ENCODE data around the gene MB21D2. TPM values are rescaled to one million over a fixed set of nuclear protein-coding genes. Genes with fewer than 3 reads are reported as not detected.

MB21D2 gene
- total RNA-seq, 2 experiments from 2014 or later = 6.6 to 7.7 TPM

- Mint-ChIP-seq H3K36me3 (ENCODE audit: low read depth) (no peaks in the 10 kb centered on the region), H3K4me3 (no peak overlapping the region), H3K27ac (no peak overlapping the region), H3K27me3 (peaks cover 13% of the 10 kb centered on the region), H3K4me1 (peaks cover 12% of the 10 kb centered on the region), H3K9me3 (no peaks in the 10 kb centered on the region)
- CTCF ChIA-PET = no interaction called here
- DNase-seq = no peak
- POLR2A ChIA-PET = no interaction called here
Observed at GRCh38 chr3:192844836-192845525, 72.7 kb downstream of the MB21D2 start.

- ChIA-PET CTCF (no interaction called here), POLR2A (no interaction called here)
- Mint-ChIP-seq H3K27me3 (peaks cover 13% of the 10 kb centered on the region), H3K4me3 (no peak overlapping the region), H3K9me3 (no peaks in the 10 kb centered on the region), H3K36me3 (ENCODE audit: low read depth) (no peaks in the 10 kb centered on the region), H3K4me1 (peaks cover 12% of the 10 kb centered on the region), H3K27ac (no peak overlapping the region)
- DNase-seq = no peak
Observed at GRCh38 chr3:192844486-192844765, 73.2 kb downstream of the MB21D2 start.

- POLR2A ChIA-PET = no interaction called here
- Mint-ChIP-seq H3K27me3 (peaks cover 13% of the 10 kb centered on the region), H3K36me3 (ENCODE audit: low read depth) (no peaks in the 10 kb centered on the region), H3K4me1 (peaks cover 12% of the 10 kb centered on the region), H3K4me3 (no peak overlapping the region), H3K27ac (no peak overlapping the region), H3K9me3 (no peaks in the 10 kb centered on the region)
- CTCF ChIA-PET = no interaction called here
- no peak for DNase-seq
Observed at GRCh38 chr3:192843723-192844485, 73.8 kb downstream of the MB21D2 start.

- H3K4me3 Mint-ChIP-seq = no peak overlapping the region
- H3K36me3 Mint-ChIP-seq (ENCODE audit: low read depth) = no peaks in the 10 kb centered on the region
- ChIA-PET POLR2A (no interaction called here), CTCF (interaction anchor here (0.7 kb wide), 1 partner anchor 9 kb away, joined by 3 read pairs; no protein-coding TSS in a partner anchor)
- no peaks in the 10 kb centered on the region for H3K9me3 Mint-ChIP-seq
- no peak overlapping the region for H3K27ac Mint-ChIP-seq
- DNase-seq = no peak
- peaks cover 13% of the 10 kb centered on the region for H3K27me3 Mint-ChIP-seq
- H3K4me1 Mint-ChIP-seq = peaks cover 16% of the 10 kb centered on the region
Observed at GRCh38 chr3:192843119-192843518, 74.5 kb downstream of the MB21D2 start.

GRCh38 chr3:192842711-192843110 lies 74.9 kb downstream of the MB21D2 start:
- Mint-ChIP-seq H3K4me3 (no peak overlapping the region), H3K36me3 (ENCODE audit: low read depth) (peaks cover 2% of the 10 kb centered on the region), H3K9me3 (no peaks in the 10 kb centered on the region), H3K27me3 (peaks cover 13% of the 10 kb centered on the region), H3K27ac (no peak overlapping the region), H3K4me1 (peaks cover 20% of the 10 kb centered on the region)
- ChIA-PET POLR2A (no interaction called here), CTCF (interaction anchor here (0.7 kb wide), 1 partner anchor 9 kb away, joined by 3 read pairs; no protein-coding TSS in a partner anchor)
- DNase-seq = no peak

- POLR2A ChIA-PET = no interaction called here
- Mint-ChIP-seq H3K27ac (no peak overlapping the region), H3K4me3 (no peak overlapping the region), H3K9me3 (no peaks in the 10 kb centered on the region), H3K36me3 (ENCODE audit: low read depth) (peaks cover 2% of the 10 kb centered on the region), H3K27me3 (peaks cover 9% of the 10 kb centered on the region), H3K4me1 (peaks cover 20% of the 10 kb centered on the region)
- CTCF ChIA-PET = interaction anchor here (0.9 to 2.6 kb wide), 2 partner anchors 8 to 11 kb away, joined by 4 to 8 read pairs; no protein-coding TSS in a partner anchor
- DNase-seq = no peak
Observed at GRCh38 chr3:192842138-192842537, 75.5 kb downstream of the MB21D2 start.

GRCh38 chr3:192841428-192841827 lies 76.2 kb downstream of the MB21D2 start:
- ChIA-PET POLR2A (no interaction called here), CTCF (interaction anchor here (0.9 to 2.6 kb wide), 2 partner anchors 9 to 12 kb away, joined by 4 to 8 read pairs; no protein-coding TSS in a partner anchor)
- H3K9me3 Mint-ChIP-seq = no peaks in the 10 kb centered on the region
- H3K27me3 Mint-ChIP-seq = peaks cover 9% of the 10 kb centered on the region
- DNase-seq = no peak
- H3K36me3 Mint-ChIP-seq (ENCODE audit: low read depth) = peaks cover 2% of the 10 kb centered on the region
- H3K27ac Mint-ChIP-seq = no peak overlapping the region
- no peak overlapping the region for H3K4me3 Mint-ChIP-seq
- peaks cover 14% of the 10 kb centered on the region for H3K4me1 Mint-ChIP-seq

GRCh38 chr3:192840143-192840836 lies 77.4 kb downstream of the MB21D2 start:
- Mint-ChIP-seq H3K27ac (no peak overlapping the region), H3K27me3 (peaks cover 9% of the 10 kb centered on the region), H3K4me1 (peaks cover 19% of the 10 kb centered on the region), H3K36me3 (ENCODE audit: low read depth) (peaks cover 2% of the 10 kb centered on the region), H3K4me3 (no peak overlapping the region), H3K9me3 (no peaks in the 10 kb centered on the region)
- POLR2A ChIA-PET = no interaction called here
- no peak for DNase-seq
- CTCF ChIA-PET = interaction anchor here (0.7 to 2.6 kb wide), 2 partner anchors 10 to 142 kb away, joined by 3 to 8 read pairs; no protein-coding TSS in a partner anchor

- H3K27ac Mint-ChIP-seq = no peak overlapping the region
- CTCF ChIA-PET = no interaction called here
- no peak for DNase-seq
- no peak overlapping the region for H3K4me3 Mint-ChIP-seq
- peaks cover 2% of the 10 kb centered on the region for H3K36me3 Mint-ChIP-seq (ENCODE audit: low read depth)
- POLR2A ChIA-PET = no interaction called here
- H3K9me3 Mint-ChIP-seq = no peaks in the 10 kb centered on the region
- H3K4me1 Mint-ChIP-seq = peaks cover 26% of the 10 kb centered on the region
- peaks cover 4% of the 10 kb centered on the region for H3K27me3 Mint-ChIP-seq
Observed at GRCh38 chr3:192835818-192836815, 81.5 kb downstream of the MB21D2 start.

GRCh38 chr3:192834428-192834827 lies 83.2 kb downstream of the MB21D2 start:
- Mint-ChIP-seq H3K4me3 (no peak overlapping the region), H3K9me3 (no peaks in the 10 kb centered on the region), H3K4me1 (peaks cover 27% of the 10 kb centered on the region), H3K27me3 (no peaks in the 10 kb centered on the region), H3K36me3 (ENCODE audit: low read depth) (peaks cover 2% of the 10 kb centered on the region), H3K27ac (no peak overlapping the region)
- ChIA-PET CTCF (interaction anchor here (0.6 kb wide), 1 partner anchor 173 kb away, joined by 3 read pairs; no protein-coding TSS in a partner anchor), POLR2A (no interaction called here)
- DNase-seq = no peak

GRCh38 chr3:192833177-192833890 lies 84.3 kb downstream of the MB21D2 start:
- peaks cover 24% of the 10 kb centered on the region for H3K4me1 Mint-ChIP-seq
- no peak overlapping the region for H3K4me3 Mint-ChIP-seq
- CTCF ChIA-PET = interaction anchor here (1.1 kb wide), 2 partner anchors 16 to 17 kb away, joined by 3 to 7 read pairs; no protein-coding TSS in a partner anchor
- H3K9me3 Mint-ChIP-seq = no peaks in the 10 kb centered on the region
- no peak for DNase-seq
- H3K36me3 Mint-ChIP-seq (ENCODE audit: low read depth) = peaks cover 2% of the 10 kb centered on the region
- no peaks in the 10 kb centered on the region for H3K27me3 Mint-ChIP-seq
- POLR2A ChIA-PET = no interaction called here
- H3K27ac Mint-ChIP-seq = no peak overlapping the region

Measured in activated CD4-positive, alpha-beta T cell treated with anti-CD3 and anti-CD28 coated beads, Interleukin-2, amount 10 ng/mL, durations not matched to agents 7 days and 5 days (primary cell).